SK-N-SH treated with all-trans-retinoic acid at 6 μM for 48 hours (cell line): ENCODE data around the gene M1AP.

Source experiments
- ARNTL ChIP-seq: fragments of 450-650 bp; formaldehyde crosslinking; IDR thresholded peaks from 2 replicates; pipeline ENCODE4 v1.5.0; 2020; ENCODE audit warnings: low read depth, mild to moderate bottlenecking, moderate library complexity, borderline replicate concordance
- BACH2 ChIP-seq: fragments of 250-450 bp; sonication (Bioruptor Pico); IDR thresholded peaks from 2 replicates; pipeline ENCODE4 v1.9.0; 2021; ENCODE audit warnings: mild to moderate bottlenecking, borderline replicate concordance
- CREB5 ChIP-seq: fragments of 250-450 bp; sonication (Bioruptor Pico); IDR thresholded peaks from 2 replicates; pipeline ENCODE4 v1.5.1; 2020; ENCODE audit warnings: low read depth, mild to moderate bottlenecking, moderate library complexity
- CSDC2 ChIP-seq: fragments of 250-450 bp; sonication (Bioruptor Pico); IDR thresholded peaks from 2 replicates; pipeline ENCODE4 v1.5.0; 2020; ENCODE audit warnings: mild to moderate bottlenecking, moderate library complexity
- PATZ1 ChIP-seq: fragments of 250-450 bp; sonication (Bioruptor Pico); IDR thresholded peaks from 2 replicates; pipeline ENCODE4 v1.8.0; 2020; ENCODE audit warnings: mild to moderate bottlenecking, moderate library complexity, borderline replicate concordance
- POU6F1 ChIP-seq: fragments of 250-450 bp; sonication (Bioruptor Pico); IDR thresholded peaks from 2 replicates; pipeline ENCODE4 v1.8.0; 2021; ENCODE audit warnings: low read depth, mild to moderate bottlenecking, moderate library complexity, borderline replicate concordance
- PPARA ChIP-seq: fragments of 250-450 bp; sonication (Bioruptor Pico); IDR thresholded peaks from 2 replicates; pipeline ENCODE4 v1.5.0; 2020; ENCODE audit warnings: mild to moderate bottlenecking, borderline replicate concordance
- RARB ChIP-seq: fragments of 250-450 bp; sonication (Bioruptor Pico); IDR thresholded peaks from 2 replicates; pipeline ENCODE4 v1.8.0; 2021; ENCODE audit warnings: mild to moderate bottlenecking, moderate library complexity
- SNAI2 ChIP-seq: fragments of 250-450 bp; sonication (Bioruptor Pico); IDR thresholded peaks from 2 replicates; pipeline ENCODE4 v1.5.0; 2020; ENCODE audit warnings: mild to moderate bottlenecking, moderate library complexity
- ZC3H10 ChIP-seq: fragments of 250-450 bp; sonication (Bioruptor Pico); IDR thresholded peaks from 2 replicates; pipeline ENCODE4 v1.5.1; 2021; ENCODE audit warnings: mild to moderate bottlenecking, moderate library complexity
- ZFP3 ChIP-seq: fragments of 250-450 bp; sonication (Bioruptor Pico); IDR thresholded peaks from 2 replicates; pipeline ENCODE4 v1.5.0; 2020; ENCODE audit warnings: mild to moderate bottlenecking, moderate library complexity
- ZFP30 ChIP-seq: fragments of 450-650 bp; formaldehyde crosslinking; IDR thresholded peaks from 2 replicates; pipeline ENCODE4 v1.5.0; 2022; ENCODE audit warnings: mild to moderate bottlenecking, moderate library complexity
- ZNF8 ChIP-seq: fragments of 450-650 bp; formaldehyde crosslinking; IDR thresholded peaks from 2 replicates; pipeline ENCODE4 v1.5.0; 2020; ENCODE audit warnings: mild to moderate bottlenecking, moderate library complexity

GRCh38 chr2:74588664-74589063, 59.5 kb downstream of the M1AP start:
- no peak for TF ChIP-seq ZC3H10 (CRISPR knock-in tag)
- TF ChIP-seq RARB (CRISPR knock-in tag) = no peak
- TF ChIP-seq CREB5 (CRISPR knock-in tag) = no peak
- TF ChIP-seq ZFP3 (CRISPR knock-in tag) = no peak
- TF ChIP-seq PATZ1 (CRISPR knock-in tag) = no peak
- TF ChIP-seq POU6F1 (CRISPR knock-in tag) = no peak
- no peak for TF ChIP-seq PPARA (CRISPR knock-in tag)
- TF ChIP-seq BACH2 = no peak
- no peak for TF ChIP-seq ZNF8
- no peak for TF ChIP-seq ARNTL (CRISPR knock-in tag)
- no peak for TF ChIP-seq CSDC2 (CRISPR knock-in tag)
- no peak for TF ChIP-seq SNAI2 (CRISPR knock-in tag)
- TF ChIP-seq ZFP30 (CRISPR knock-in tag) = no peak
